Uterus (tissue), 4 donors: ENCODE data around the gene PLEKHA7. TPM values are rescaled to one million over a fixed set of nuclear protein-coding genes. Genes with fewer than 3 reads are reported as not detected.
"Not testable (repeated sequence)": the region's sequence is repeated elsewhere in the genome, so short reads cannot be mapped to it uniquely, and the experiment has no call there.

ENCODE experiments used
- DNase-seq, 2 donors: peaks; one replicate each; pipeline ENCODE4 v3.0.0-alpha.2; 2019 to 2020
- H3K27ac ChIP-seq, 2 donors: fragments of 200-600 bp; sonication (generic); 1 replicate in 1 of 2; 2 replicates in 1 of 2; pipeline ENCODE4 v1.5.1; 2016 to 2018
- H3K27me3 ChIP-seq, 2 donors: fragments of 200-600 bp; sonication (generic); one replicate each; pipeline ENCODE4 v1.5.1; 2018 to 2019; ENCODE audit warnings: control low read depth in 1 of 2
- H3K36me3 ChIP-seq, 2 donors: fragments of 200-600 bp; sonication (generic); one replicate each; pipeline ENCODE4 v1.5.1; 2019; ENCODE audit warnings: control low read depth in 1 of 2
- H3K4me1 ChIP-seq, 2 donors: fragments of 200-600 bp; sonication (generic); one replicate each; pipeline ENCODE4 v1.5.1; 2018 to 2019; ENCODE audit warnings: control low read depth in 1 of 2
- H3K4me3 ChIP-seq, 2 donors: fragments of 200-600 bp; sonication (generic); 1 replicate in 1 of 2; 2 replicates in 1 of 2; pipeline ENCODE4 v1.5.1; 2018 to 2019; ENCODE audit warnings: mild to moderate bottlenecking in 1 of 2
- H3K9me3 ChIP-seq, 2 donors: fragments of 200-600 bp; sonication (generic); one replicate each; pipeline ENCODE4 v1.5.1; 2019; ENCODE audit warnings: control low read depth in 1 of 2
- POLR2A ChIP-seq, 2 donors: fragments of 450-650 bp; IDR thresholded peaks; one replicate each; pipeline ENCODE4 v1.6.1; 2016; ENCODE audit warnings: antibody characterized with exemption in 2 of 2, mild to moderate bottlenecking in 1 of 2, moderate library complexity in 1 of 2
- intact Hi-C: fragments of 100-400 bp; cut with DNase I; formaldehyde crosslinking; loops from one replicate; pipeline ENCODE4 v1.15.1; 2023; ENCODE audit warnings: low total_unique reads
- total RNA-seq, 4 donors: library from RNA; depleted of rRNA in 3 of 4; stranded (reverse); fragments of >200 nt in 3 of 4; gene quantifications; one replicate each; pipeline versions ENCODE4 v1.1.0 to v1.2.4, GENCODE V29; 2014 to 2023
- TF ChIP-seq, protein P1 (sequence below), 4 experiments: fragments of 200-600 bp in 2 of 4; fragments of 450-650 bp in 2 of 4; sonication (generic) in 2 of 4; IDR thresholded peaks; one replicate each; pipeline ENCODE4 v1.5.1; 2016 to 2019; ENCODE audit warnings: antibody characterized with exemption in 4 of 4, mild to moderate bottlenecking in 2 of 4, moderate library complexity in 1 of 4
- donor health status: DM: yes; HTN: yes; CAD: no.

PLEKHA7 gene
- total RNA-seq, 4 donors from 2014 or later, result 13.3 to 38.2 (median 26.7) TPM

DNA sequence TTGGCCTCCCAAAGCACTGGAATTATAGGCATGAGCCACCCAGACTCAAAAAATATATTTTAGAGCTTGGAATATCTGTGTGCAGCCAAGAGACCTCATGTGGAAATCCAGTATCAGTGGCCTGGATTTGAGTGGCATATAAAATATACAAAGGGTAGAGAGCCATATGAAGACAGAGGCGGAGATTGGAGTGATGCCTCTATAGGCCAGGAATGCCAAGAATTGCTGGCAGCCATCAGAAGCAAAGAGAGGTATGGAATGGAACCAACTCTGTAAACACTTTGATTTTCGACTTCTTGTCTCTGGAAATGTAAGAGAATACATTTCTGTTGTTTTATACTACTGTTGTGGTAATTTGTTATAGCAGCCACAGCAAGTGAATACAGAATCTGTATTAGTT is 123.0 kb downstream of the PLEKHA7 start:
- no peak for DNase-seq
- intact Hi-C loops, result no loop called here
- Histone ChIP-seq H3K4me3 (no peak overlapping the region), H3K27me3 (no peaks in the 10 kb centered on the region), H3K27ac (no peak overlapping the region), H3K36me3 (no peaks in the 10 kb centered on the region), H3K9me3 (peaks cover 0 to 6% of the 10 kb centered on the region in 2 donors), H3K4me1 (no peaks in the 10 kb centered on the region)
- TF ChIP-seq, protein P1, sequence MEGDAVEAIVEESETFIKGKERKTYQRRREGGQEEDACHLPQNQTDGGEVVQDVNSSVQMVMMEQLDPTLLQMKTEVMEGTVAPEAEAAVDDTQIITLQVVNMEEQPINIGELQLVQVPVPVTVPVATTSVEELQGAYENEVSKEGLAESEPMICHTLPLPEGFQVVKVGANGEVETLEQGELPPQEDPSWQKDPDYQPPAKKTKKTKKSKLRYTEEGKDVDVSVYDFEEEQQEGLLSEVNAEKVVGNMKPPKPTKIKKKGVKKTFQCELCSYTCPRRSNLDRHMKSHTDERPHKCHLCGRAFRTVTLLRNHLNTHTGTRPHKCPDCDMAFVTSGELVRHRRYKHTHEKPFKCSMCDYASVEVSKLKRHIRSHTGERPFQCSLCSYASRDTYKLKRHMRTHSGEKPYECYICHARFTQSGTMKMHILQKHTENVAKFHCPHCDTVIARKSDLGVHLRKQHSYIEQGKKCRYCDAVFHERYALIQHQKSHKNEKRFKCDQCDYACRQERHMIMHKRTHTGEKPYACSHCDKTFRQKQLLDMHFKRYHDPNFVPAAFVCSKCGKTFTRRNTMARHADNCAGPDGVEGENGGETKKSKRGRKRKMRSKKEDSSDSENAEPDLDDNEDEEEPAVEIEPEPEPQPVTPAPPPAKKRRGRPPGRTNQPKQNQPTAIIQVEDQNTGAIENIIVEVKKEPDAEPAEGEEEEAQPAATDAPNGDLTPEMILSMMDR (IDR thresholded peaks at IDR 0.05), result no peak

DNA sequence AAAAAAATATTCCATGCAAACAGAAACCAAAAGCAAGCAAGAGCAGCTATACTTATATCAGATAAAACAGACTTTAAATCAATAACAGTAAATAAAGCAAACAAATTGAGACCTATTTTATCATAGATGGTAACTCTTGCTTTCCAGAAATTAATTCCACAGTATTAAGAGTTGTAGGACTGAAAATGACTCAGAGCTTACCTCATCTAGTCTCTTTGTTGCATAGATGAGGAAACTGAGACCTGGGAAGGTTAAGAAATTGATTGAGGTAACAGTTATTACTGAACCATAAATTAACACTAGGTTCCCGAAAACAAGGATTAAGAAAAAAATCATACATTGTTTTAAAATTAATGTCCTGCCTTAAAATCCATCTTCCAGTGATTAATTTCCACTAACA is 123.8 kb downstream of the PLEKHA7 start:
- intact Hi-C loops, result no loop called here
- Histone ChIP-seq H3K4me1 (no peaks in the 10 kb centered on the region), H3K27ac (no peak overlapping the region), H3K9me3 (peaks cover 0 to 6% of the 10 kb centered on the region in 2 donors), H3K27me3 (no peaks in the 10 kb centered on the region), H3K36me3 (no peaks in the 10 kb centered on the region), H3K4me3 (no peak overlapping the region)
- TF ChIP-seq POLR2A (IDR thresholded peaks at IDR 0.05), result no peak
- DNase-seq, result no peak

GRCh38 chr11:16889905-16890304 is 124.3 kb downstream of the PLEKHA7 start:
- intact Hi-C loops, result no loop called here
- Histone ChIP-seq H3K36me3 (no peaks in the 10 kb centered on the region), H3K4me3 (no peak overlapping the region), H3K4me1 (no peaks in the 10 kb centered on the region), H3K27ac (no peak overlapping the region), H3K27me3 (no peaks in the 10 kb centered on the region), H3K9me3 (peaks cover 0 to 6% of the 10 kb centered on the region in 2 donors)
- DNase-seq, result no peak
- TF ChIP-seq, protein P1 (IDR thresholded peaks at IDR 0.05), result no peak
- TF ChIP-seq POLR2A (IDR thresholded peaks at IDR 0.05), result no peak

- H3K4me3 ChIP-seq, H3K27ac ChIP-seq, H3K27me3 ChIP-seq, DNase-seq, H3K36me3 ChIP-seq, H3K4me1 ChIP-seq, intact Hi-C loops, H3K9me3 ChIP-seq: not testable (repeated sequence)
These were observed 125.2 kb downstream of the PLEKHA7 start for GRCh38 chr11:16889010-16889409.

DNA sequence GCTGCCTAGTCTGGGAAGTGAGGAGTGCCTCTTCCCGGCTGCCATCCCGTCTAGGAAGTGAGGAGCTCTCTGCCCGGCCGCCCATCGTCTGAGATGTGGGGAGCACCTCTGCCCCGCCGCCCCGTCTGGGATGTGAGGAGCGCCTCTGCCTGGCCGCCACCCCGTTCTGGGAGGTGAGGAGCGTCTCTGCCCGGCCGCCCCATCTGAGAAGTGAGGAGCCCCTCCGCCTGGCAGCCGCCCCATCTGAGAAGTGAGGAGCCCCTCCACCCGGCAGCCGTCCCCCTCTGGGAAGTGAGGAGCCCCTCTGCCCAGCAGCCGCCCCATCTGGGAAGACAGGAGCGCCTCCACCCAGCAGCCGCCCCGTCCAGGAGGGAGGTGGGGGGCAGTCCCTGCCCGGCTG is 126.3 kb downstream of the PLEKHA7 start:
- DNase-seq, intact Hi-C loops, H3K9me3 ChIP-seq, H3K27me3 ChIP-seq, H3K4me1 ChIP-seq, H3K4me3 ChIP-seq, H3K27ac ChIP-seq, H3K36me3 ChIP-seq: not testable (repeated sequence)

DNA sequence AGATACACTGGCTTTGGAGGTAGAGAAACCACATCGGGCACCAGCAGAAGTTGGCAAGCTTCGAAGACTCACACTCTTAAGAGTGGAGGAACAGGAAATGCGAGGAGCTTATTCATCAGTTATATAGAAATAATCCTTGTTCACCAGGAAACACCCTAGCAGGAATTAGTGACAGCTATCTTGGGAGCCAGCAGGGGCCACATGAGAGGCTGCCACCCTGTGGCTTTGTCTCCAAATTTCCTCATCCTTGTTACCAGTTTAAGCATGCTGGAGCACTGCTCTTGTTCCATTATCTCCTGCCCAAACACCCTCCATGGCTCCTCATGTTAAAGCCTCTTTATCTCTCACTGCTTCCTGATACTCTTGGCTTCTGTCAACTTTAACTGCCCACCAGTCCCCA is 131.0 kb downstream of the PLEKHA7 start:
- H3K4me1 ChIP-seq, result no peaks in the 10 kb centered on the region
- H3K36me3 ChIP-seq, result no peaks in the 10 kb centered on the region
- TF ChIP-seq POLR2A (IDR thresholded peaks at IDR 0.05), result no peak
- TF ChIP-seq, protein P1 (IDR thresholded peaks at IDR 0.05), result no peak
- H3K9me3 ChIP-seq, result no peaks in the 10 kb centered on the region
- no peak overlapping the region for H3K27ac ChIP-seq
- no peak for DNase-seq
- intact Hi-C loops, result no loop called here
- no peaks in the 10 kb centered on the region for H3K27me3 ChIP-seq
- H3K4me3 ChIP-seq, result no peak overlapping the region

GRCh38 chr11:16881766-16882165 is 132.4 kb downstream of the PLEKHA7 start:
- intact Hi-C loops, result no loop called here

More at GRCh38 chr11:16881766-16882165, 132.4 kb downstream of the PLEKHA7 start:
- no peaks in the 10 kb centered on the region for H3K9me3 ChIP-seq
- TF ChIP-seq, protein P1 (IDR thresholded peaks at IDR 0.05), result no peak
- no peak for TF ChIP-seq POLR2A (IDR thresholded peaks at IDR 0.05)
- DNase-seq, result no peak
- no peak overlapping the region for H3K4me3 ChIP-seq
- no peaks in the 10 kb centered on the region for H3K36me3 ChIP-seq
- no peaks in the 10 kb centered on the region for H3K4me1 ChIP-seq
- H3K27me3 ChIP-seq, result no peaks in the 10 kb centered on the region
- no peak overlapping the region for H3K27ac ChIP-seq
